HEK293 (cell line): ENCODE measurements around the gene ZNF488.

ENCODE experiments used
- BCL11A ChIP-seq: fragments of 450-650 bp; formaldehyde crosslinking; IDR thresholded peaks from 2 replicates; pipeline ENCODE4 v1.5.1; 2016; ENCODE audit warnings: low read depth, missing biosample characterization, missing genetic modification characterization
- KLF17 ChIP-seq: fragments of 450-650 bp; formaldehyde crosslinking; IDR thresholded peaks from 2 replicates; pipeline ENCODE4 v1.5.1; 2016; ENCODE audit warnings: missing biosample characterization, missing genetic modification characterization
- PRDM10 ChIP-seq: fragments of 450-650 bp; formaldehyde crosslinking; IDR thresholded peaks from 2 replicates; pipeline ENCODE4 v1.5.1; 2016; ENCODE audit warnings: missing biosample characterization, missing genetic modification characterization
- YY1 ChIP-seq: fragments of 450-650 bp; formaldehyde crosslinking; IDR thresholded peaks from 2 replicates; pipeline ENCODE4 v1.5.1; 2018; ENCODE audit warnings: missing biosample characterization, missing genetic modification characterization
- ZBTB7A ChIP-seq: fragments of 450-650 bp; formaldehyde crosslinking; IDR thresholded peaks from 2 replicates; pipeline ENCODE4 v1.5.1; 2016; ENCODE audit warnings: low read depth, missing biosample characterization, missing genetic modification characterization
- ZNF133 ChIP-seq: fragments of 450-650 bp; formaldehyde crosslinking; IDR thresholded peaks from 2 replicates; pipeline ENCODE4 v1.5.1; 2016; ENCODE audit warnings: missing biosample characterization, missing genetic modification characterization
- ZNF274 ChIP-seq, 2 experiments: fragments of 200-500 bp in 1 of 2; fragments of 450-650 bp in 1 of 2; sonication (Bioruptor generic) in 1 of 2; formaldehyde crosslinking in 1 of 2; IDR thresholded peaks; 2 replicates each; pipeline versions ENCODE4 v1.5.1 to v1.6.1; 2014 to 2016; ENCODE audit warnings: borderline replicate concordance in 1 of 2, inconsistent platforms in 1 of 2, low read length in 1 of 2, missing biosample characterization in 1 of 2, missing genetic modification characterization in 1 of 2
- ZNF335 ChIP-seq: fragments of 450-650 bp; formaldehyde crosslinking; conservative IDR thresholded peaks from 2 replicates; pipeline ENCODE4 v1.5.1; 2016; ENCODE audit warnings: missing biosample characterization, missing genetic modification characterization
- TF ChIP-seq, protein P1 (sequence below): fragments of 450-650 bp; formaldehyde crosslinking; IDR thresholded peaks from 2 replicates; pipeline ENCODE4 v1.5.1; 2016; ENCODE audit warnings: missing biosample characterization, missing genetic modification characterization
- TF ChIP-seq, protein P2 (sequence below): sonication (generic); formaldehyde crosslinking; IDR thresholded peaks from 2 replicates; pipeline ENCODE4 v1.8.1; 2022; ENCODE audit warnings: mild to moderate bottlenecking, moderate library complexity, missing genetic modification reagents

- no peak for TF ChIP-seq ZNF274 (IDR thresholded peaks at IDR 0.05; ENCODE audit: low read length)
- TF ChIP-seq ZNF274 (tag by site-specific recombination; IDR thresholded peaks at IDR 0.05; ENCODE audit: borderline replicate concordance) = no peak
- TF ChIP-seq, protein P1, sequence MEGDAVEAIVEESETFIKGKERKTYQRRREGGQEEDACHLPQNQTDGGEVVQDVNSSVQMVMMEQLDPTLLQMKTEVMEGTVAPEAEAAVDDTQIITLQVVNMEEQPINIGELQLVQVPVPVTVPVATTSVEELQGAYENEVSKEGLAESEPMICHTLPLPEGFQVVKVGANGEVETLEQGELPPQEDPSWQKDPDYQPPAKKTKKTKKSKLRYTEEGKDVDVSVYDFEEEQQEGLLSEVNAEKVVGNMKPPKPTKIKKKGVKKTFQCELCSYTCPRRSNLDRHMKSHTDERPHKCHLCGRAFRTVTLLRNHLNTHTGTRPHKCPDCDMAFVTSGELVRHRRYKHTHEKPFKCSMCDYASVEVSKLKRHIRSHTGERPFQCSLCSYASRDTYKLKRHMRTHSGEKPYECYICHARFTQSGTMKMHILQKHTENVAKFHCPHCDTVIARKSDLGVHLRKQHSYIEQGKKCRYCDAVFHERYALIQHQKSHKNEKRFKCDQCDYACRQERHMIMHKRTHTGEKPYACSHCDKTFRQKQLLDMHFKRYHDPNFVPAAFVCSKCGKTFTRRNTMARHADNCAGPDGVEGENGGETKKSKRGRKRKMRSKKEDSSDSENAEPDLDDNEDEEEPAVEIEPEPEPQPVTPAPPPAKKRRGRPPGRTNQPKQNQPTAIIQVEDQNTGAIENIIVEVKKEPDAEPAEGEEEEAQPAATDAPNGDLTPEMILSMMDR = no peak
- TF ChIP-seq ZNF335 (tag by site-specific recombination) = no peak
- no peak for TF ChIP-seq ZBTB7A (tag by site-specific recombination)
- no peak for TF ChIP-seq PRDM10 (tag by site-specific recombination)
- no peak for TF ChIP-seq KLF17 (tag by site-specific recombination)
- TF ChIP-seq BCL11A (tag by site-specific recombination) = no peak
- no peak for TF ChIP-seq YY1 (tag by site-specific recombination)
- TF ChIP-seq, protein P2, sequence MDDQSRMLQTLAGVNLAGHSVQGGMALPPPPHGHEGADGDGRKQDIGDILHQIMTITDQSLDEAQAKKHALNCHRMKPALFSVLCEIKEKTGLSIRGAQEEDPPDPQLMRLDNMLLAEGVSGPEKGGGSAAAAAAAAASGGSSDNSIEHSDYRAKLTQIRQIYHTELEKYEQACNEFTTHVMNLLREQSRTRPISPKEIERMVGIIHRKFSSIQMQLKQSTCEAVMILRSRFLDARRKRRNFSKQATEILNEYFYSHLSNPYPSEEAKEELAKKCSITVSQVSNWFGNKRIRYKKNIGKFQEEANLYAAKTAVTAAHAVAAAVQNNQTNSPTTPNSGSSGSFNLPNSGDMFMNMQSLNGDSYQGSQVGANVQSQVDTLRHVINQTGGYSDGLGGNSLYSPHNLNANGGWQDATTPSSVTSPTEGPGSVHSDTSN (CRISPR knock-in tag) = no peak
- TF ChIP-seq ZNF133 = no peak
These were observed 47.5 kb downstream of the ZNF488 start for GRCh38 chr10:47336387-47337134.
